Islet of Langerhans (tissue), 1 donor: ENCODE results near the gene OPHN1.

Experiments
- FAIRE-seq: peaks from one replicate; lab custom pipeline; 2011; peaks lifted over from hg19 to GRCh38; lab: Jason Lieb, UNC

The OPHN1 gene

DNA sequence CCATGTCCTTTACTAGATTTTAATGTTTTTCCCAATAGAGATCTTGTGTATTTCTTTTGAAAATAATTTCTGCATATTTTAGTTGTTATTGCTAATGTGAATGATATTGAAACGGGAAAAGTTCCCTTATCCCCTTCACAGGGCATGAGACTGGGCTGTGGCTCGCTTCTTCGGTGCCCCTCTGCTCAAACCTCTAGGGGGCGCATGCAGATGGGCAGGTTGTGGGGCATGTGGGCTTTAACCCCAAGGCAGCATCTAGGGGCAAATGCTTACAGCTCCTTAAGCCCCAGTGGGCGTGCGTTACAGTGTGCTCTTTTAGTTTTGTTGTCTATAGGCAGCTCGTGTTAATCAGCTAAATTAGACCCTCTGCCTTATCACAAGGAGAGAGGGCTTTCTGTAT lies 194.7 kb downstream of the OPHN1 start:
- FAIRE-seq = no peak

DNA sequence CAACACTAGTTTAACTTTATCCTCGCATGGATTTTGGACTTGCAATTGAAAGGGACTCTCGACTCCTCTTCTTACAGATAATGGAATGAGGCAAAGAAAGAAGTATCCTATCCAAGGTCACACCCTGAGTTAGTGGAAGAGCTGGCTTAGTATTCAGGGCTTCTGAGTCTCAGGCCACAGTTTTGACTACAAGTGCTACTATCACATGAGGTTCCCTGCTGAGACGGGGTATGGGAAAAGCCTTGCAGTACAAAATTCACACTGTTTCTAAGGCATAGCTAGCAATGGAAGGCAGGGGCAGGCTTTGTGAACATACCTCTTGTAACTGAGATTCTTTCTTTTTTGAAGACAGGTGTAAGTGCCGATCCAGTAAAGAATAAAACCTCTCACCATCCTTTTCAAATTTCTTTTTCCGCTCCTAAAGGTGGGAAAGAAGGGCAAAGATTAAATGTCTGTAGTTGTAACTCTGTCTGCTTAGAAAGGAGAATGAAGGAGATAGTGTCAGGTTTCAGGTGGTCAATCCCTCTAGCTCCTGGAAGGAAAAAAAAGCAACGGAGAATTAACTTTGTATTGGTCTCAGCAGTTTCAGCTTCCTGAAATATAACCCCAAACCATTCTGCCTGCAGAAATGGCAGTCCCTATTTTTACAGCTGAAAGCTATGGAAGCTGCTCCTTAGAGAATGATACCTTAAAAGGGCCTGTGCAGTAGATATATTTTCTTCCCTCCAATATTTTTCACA lies 199.0 kb downstream of the OPHN1 start:
- FAIRE-seq = no peak

DNA sequence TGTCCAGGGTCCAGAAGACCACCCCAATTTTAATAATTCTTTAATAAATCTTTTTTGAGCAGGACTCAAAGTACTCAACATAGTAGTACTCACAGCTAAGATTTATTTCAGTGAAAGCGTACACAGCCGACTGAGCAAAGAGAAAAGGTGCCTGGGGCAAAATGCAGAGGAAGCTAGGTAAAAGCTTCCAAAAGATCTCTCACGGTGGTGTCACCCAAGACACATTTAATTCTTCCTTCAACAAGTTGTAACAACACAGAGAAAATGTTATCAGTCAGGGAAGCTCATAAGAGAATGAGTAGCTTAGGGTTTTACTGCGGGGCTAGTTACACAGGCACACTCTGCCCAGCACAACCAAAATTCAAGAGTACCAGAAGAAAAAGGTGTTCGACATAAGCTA lies 201.1 kb downstream of the OPHN1 start:
- FAIRE-seq = no peak

DNA sequence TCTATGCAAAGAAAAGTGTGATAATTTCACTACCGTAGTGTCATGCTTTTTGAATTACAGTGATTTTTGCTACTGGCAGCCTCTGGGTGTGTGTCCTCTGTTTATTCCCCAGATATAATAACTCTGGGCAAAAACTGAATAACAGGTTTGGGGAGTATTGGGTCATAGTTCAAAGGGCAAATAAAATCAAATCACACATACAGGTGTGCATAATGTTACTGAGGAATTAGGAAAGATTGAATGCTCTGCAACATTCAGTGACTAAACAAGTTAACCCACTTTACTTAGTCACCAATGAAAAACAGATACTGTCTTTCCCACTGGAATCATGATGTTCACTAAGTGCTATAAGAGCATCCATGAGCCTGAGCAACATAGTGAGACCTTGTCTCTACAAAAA lies 224.3 kb downstream of the OPHN1 start:
- FAIRE-seq = no peak

DNA sequence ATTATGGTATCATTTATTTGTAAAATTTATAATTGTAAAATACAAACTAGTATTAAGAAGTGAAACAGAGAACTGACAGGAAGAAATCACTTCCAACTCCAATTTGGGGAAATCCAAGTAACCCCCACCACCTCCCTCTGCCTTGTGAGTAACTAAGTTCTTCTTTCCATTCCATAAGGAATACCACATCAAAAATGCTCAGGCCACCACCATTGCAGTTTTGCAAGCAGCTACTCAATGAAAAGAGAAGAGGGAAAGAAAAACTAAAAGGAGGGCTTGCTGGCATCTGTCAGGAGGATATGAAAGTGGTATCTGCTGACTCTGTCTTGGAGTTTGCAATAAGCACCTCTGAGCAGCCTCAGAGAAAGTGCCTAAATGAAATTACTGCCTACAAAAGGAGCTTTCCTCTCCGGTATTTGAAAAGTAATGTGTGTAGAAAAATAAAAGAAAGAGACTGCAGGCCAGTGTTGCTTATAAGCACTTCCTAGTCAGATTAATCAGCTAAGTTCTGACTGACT lies 228.7 kb downstream of the OPHN1 start:
- FAIRE-seq = no peak

DNA sequence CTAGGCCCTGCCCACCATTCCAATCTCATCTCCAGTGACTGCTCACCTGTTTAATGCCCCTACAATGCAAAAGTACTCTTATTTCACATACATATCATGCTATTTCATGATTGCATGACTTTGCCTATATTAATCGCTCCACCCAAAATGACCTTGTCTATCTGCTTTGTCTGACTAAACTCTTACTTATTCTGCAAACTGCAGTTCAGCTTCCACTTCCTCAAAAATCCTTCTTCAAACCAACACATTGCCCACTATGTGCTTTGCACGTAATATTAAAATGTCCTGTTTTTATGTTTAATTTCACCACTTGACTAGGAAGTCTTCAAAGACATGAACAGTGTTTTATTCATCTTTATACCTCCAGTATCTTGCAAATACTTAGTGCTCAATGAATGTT lies 229.6 kb downstream of the OPHN1 start:
- no peak for FAIRE-seq

DNA sequence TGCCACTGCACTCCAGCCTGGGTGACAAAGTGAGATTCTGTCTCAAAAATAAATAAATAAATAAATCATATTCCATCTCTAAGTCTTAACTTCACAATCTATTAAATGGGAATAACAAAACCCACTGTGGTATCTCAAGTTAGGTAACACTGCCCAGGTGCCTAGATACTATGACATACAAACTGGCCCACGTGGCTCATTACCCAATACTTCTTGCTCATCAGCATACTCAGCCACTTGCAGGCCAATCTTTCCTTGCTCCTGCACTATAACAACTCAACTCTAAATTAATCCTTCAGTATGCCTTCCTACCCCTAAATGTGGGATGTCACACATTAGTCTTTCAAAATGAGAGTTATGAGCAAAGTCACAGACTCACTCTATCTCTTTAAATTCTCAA lies 230.1 kb downstream of the OPHN1 start:
- FAIRE-seq = no peak

DNA sequence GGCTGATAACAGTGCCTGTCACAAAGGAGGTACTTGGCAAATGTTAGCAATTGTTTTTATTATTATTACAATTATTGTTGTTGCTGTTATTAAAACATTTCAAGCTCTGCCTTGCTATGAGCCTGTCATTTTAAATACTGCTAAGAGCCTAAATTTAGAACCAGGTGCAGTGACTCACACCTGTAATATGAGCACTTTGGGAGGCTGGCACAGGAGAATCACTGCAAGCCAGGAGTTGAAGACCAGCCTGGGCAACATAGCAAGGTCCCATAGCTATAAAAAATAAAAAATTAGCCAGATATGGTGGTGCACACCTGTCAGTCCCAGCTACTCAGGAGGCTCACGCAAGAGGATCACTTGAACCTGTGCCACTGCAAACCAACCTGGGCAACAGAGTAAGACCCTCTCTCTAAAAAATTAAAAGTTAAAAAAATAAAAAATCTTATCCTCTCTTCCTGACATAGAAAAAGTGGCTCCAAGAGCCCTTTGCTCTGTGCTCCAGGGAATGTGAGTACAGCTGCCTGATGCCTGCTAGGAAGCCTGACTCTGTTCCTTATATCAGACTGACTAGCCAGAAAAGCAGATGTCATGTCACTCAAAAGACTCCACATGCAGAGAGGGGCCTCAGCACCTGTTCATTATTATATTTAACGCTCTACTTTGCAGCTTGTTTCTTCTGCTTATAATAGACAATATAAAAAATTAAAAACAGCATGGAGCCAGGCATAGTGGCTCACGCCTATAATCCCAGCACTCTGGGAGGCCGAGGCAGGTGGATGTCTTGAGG lies 234.0 kb downstream of the OPHN1 start:
- FAIRE-seq = no peak

DNA sequence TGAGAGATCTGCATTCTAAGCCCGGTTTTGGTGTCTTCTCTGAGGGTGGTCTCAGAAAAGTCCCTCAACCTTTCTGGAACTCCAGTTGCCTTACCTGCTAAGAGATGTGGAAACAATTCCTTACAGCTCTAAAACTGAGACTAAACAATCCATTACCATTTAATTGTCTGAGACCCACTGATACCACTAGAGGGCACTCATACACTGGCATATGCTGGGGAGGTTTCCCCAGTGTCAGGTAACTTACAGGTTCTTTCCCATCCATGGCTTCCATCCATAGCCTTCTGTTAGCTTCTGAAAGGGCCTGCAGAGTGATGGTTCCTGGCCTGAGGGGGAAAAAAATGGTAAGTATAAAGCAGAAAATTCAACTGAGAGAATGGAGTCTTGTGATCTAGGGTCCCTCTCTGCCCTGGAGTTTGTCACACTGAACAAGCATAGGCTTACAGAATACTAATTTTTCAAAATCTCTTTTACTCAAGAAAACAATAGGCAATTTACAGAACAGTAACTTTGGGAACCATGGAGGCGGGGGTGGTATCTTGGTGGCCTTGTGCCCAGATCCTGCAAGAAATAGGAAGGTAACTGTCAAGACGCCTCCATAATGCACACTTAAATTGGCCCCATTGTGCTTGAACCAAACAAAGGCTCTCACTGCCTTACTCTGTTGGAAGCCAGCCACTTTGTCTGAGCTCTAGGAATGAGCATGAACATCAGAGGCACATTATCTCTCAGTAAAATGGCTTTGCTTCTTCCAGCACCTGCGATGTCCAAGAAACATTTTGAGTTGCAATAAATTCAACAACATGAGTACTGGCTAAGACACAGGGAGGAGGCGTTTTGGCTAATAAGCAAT lies 236.1 kb downstream of the OPHN1 start:
- FAIRE-seq = peak; percentile 98

DNA sequence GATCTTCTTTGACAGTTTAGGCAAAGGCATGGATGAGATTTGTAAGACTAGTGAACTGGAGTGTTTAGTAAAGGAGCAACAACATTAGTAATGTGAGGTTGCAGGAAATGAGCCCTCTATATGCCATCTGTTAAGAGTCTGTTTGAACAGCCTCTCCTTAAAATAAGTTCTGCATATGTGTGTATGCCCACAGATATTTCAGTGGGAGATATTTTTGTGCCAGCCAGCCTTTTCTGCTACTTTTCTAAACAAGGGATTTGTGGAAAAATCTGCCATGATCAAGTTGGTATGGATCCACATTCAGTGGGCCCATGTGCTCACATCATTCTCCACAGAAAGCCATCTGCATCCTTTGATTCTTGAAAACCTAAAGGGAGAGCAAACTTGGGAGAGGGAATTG lies 237.7 kb downstream of the OPHN1 start:
- no peak for FAIRE-seq

DNA sequence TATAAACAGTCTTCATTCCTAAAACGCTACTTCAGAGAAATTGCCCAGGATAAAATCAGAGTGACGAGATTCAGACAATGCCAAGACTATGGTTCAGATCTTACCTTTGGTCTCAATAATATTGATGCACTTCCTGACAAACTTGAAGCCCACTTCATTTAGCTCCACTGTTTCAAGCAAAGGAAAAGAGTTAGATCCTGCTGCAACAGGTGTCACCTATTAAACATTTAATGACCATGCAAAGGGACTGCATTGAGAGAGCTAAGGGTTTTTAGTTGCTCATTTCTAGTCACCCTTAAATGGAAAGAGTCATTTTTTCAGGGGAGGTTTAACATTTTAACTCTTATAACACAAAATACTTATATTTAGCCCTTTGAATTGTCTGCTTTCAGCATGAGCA lies 239.5 kb downstream of the OPHN1 start:
- no peak for FAIRE-seq

DNA sequence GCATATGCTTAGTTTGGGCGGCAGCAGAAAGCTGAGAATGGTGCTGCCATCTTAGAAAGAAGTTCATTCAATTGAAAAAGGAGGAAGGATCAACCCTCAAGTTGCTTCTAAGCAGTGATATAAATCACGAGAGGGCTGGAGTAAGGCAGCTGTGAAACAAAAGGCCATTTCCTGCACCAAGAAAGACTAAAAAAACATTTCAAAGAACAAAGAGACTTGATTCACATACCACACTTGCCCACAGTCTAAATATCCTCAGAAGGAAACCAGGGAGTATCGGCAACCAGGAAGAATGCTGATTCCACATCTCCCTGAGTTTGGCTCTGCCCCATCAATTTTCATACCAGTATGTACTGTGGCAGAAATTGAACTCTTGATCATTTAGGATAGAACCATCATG lies 240.1 kb downstream of the OPHN1 start:
- no peak for FAIRE-seq

DNA sequence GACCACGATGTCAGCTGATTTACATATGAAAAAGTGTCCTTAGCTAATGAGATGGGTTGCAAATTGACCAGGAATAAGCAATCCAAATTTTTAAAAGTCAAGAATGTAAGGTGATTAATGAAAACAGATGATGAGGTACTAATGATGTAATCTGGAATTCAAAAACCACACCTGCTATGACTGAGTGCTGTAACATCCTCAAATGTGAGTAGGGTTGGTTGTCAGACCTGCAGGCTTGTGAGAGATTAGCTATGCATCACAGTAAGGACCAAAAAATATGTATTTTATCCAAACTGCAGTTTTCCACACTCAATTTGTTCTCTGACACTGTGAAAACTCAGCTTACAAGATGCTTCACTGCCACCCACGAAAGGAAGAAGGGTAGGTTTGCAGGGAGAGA lies 242.5 kb downstream of the OPHN1 start:
- no peak for FAIRE-seq

DNA sequence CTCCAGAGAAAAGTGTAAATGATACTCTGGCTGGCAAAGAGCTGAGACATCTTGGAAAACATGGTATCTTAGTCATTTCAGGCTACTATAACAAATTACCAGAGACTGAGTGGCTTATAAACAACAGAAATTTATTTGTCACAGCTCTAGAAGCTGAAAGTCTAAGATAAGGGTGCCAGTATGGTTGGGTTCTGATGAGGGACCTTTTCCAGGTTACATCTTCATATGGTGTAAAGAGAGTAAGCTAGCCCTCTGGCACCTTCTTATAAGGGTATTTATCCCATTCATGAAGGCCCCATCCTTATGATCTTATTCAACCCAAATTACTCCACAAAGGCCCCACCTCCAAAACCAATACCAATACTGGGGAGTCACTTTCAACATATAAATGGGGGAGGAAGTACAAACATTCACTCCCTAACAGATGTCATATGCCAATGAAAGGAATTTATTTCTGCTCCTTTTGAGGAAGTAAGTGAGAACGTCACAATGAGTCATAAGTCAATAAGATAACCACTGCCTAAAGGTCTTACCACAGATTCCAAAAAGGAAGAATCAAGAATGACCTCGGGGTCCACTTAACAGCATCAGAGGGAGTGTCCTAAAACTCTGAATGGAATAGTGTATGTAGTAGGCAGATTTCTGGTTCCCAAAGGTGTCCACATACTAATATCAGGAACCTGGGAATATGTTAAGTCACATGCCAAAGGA lies 246.6 kb downstream of the OPHN1 start:
- FAIRE-seq = no peak

DNA sequence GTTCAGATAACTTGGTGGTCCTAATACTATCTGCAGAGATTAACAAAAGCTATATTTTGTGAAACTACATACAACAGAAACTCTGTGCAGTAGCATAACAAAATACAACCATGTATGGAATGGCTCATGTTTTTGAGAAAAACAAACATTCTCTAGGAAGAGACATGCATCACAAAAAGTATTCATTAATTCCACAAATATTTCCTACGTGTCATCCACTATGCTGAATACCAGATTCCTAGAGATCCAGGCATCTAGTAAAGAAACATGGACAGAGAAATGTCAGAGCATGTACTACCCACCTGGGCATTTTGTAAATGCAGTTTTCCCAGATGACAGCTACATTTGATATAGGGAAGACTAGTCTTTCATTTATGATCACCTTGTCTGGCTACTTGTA lies 248.1 kb downstream of the OPHN1 start:
- FAIRE-seq = no peak

DNA sequence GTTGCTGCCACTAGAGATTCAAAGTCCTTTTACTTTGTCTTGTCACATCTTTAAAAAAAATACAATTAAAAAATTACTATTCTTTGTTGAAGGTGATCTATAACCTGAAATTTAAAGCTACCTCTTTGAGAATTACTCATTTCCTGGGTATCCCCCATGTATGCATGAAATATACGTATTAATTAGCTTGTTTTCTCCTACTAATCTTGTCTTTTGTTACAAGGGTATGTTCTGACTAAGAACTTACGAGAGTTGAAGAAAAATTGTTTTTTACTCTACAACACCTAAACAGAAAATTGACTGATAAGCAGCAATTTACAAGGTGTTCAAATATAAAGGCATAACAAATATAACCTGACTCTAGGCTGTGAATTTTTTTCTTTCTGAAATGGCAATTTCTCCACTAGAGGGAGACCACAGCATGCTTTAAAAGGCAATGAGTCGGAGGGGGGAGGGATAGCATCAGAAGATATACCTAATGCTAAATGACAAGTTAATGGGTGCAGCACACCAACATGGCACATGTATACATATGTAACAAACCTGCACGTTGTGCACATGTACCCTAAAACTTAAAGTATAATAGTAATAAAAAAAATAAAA lies 249.6 kb downstream of the OPHN1 start:
- peak; percentile 45 for FAIRE-seq

DNA sequence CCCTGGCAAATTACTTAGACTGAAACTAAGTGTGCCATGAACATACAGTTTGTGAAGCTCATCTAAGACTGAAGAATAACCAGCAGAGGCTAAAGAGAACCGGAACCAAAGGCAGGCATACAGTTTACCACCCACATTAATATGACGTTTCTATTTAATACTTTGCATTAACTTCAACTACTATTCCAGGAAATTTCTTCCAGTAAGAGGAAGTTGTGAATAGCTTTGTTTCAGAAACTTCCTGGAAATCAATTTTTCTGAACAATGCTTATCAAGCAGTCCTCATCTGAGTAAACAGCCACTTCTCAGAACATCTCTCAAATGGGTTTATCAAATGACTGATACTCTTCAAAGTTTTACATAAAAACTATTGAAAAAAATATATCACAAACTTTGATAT lies 252.7 kb downstream of the OPHN1 start:
- FAIRE-seq = no peak

DNA sequence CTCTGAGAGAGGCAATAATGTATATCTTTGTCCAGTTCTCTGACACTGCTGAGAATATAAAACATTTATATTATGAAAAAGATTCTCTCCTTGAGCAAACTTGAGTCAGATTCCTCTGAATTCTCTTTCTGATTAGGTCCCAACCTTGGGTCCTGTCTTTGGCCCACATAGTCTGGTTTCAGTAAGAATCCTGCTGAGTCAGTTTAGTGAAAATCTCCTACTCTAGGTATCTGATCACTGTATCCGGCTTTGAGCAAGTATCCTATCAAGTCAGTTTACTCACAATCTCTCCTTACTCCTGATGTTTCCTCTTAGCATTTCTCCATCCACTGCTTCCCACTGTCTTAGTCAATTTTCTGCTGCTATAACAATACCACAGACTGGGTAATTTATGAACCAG lies 253.9 kb downstream of the OPHN1 start:
- no peak for FAIRE-seq

DNA sequence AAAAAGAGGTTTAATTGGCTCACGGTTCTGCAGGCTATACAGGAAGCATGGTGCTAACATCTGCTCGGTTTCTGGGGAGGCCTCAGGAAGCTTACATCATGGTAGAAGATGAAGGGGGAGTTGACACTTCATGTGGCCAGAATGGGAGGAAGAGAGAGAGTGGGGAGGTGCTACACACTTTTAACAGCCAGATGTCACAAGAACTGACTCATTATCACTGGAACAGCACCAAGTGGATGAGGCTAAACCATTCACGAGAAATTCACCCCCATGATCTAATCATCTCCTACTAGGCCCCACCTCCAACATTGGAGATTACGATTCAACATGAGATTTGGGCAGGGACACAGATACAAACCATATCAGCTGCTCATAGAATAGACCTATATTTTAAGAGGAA lies 255.8 kb downstream of the OPHN1 start:
- FAIRE-seq = no peak

DNA sequence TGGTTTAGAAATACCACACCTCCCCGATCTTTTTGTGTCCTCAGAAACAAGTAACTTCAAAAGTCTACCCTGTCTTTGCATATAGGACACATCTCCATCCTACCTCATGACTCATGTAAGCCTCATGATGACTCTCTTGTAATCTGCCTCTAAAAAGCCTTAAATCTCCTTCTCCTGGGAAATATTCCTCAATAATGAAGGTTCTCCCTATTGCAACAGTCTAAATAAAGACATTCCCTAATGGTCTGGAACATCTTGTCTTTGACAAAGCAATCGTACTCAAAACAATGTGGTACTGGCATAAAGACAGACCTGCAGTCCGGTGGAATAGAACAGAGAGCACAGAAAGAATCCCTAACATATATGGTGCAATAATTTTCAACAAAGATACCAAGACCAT lies 257.7 kb downstream of the OPHN1 start:
- no peak for FAIRE-seq

DNA sequence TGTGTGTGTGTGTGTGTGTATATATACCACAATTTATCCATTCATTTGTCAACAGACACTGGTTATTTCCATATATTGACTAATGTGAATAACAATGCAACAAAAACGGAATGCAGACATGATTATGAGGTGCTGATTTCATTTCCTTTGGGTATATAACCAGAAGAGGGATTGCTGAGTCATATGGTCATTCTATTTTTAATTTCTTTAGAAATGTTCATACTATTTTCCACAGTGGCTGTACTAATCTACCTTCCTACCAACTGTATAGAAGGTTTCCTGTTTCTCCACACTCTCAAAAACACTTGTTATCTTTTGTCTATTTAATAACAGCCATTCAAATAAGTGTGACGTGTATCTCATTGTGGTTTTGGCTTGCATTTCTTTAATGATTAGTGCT lies 269.9 kb downstream of the OPHN1 start:
- FAIRE-seq = no peak

DNA sequence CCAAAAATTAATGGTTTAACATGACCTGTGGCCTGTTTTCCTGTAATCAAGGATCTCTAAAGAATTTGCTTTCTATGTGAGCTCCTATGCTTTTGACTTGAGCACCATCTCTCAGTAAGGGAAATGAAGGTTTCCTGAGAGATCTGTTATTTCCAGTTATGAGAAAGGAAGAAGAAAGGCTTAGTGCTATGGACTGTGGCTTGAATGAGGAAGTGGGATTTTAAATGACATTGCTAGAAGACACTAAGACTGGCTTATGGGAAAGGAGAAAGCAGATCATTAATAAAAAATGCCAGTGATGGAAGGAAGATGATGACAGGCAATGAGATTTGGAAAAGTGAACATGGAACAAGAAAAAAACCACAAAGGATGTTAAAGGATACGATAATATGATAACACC lies 285.4 kb downstream of the OPHN1 start:
- no peak for FAIRE-seq
